ENCODE measurements around the gene FRMD5. TPM values are rescaled to one million over a fixed set of nuclear protein-coding genes. Genes with fewer than 3 reads are reported as not detected.
"Not testable (repeated sequence)": the region's sequence is repeated elsewhere in the genome, so short reads cannot be mapped to it uniquely, and the experiment has no call there.

FRMD5 gene
- total RNA-seq, 1 donor from 2014 or later, result 7.8 TPM

GRCh38 chr15:44009038-44009437 is 186.0 kb downstream of the FRMD5 start:
- TF ChIP-seq, protein P1, sequence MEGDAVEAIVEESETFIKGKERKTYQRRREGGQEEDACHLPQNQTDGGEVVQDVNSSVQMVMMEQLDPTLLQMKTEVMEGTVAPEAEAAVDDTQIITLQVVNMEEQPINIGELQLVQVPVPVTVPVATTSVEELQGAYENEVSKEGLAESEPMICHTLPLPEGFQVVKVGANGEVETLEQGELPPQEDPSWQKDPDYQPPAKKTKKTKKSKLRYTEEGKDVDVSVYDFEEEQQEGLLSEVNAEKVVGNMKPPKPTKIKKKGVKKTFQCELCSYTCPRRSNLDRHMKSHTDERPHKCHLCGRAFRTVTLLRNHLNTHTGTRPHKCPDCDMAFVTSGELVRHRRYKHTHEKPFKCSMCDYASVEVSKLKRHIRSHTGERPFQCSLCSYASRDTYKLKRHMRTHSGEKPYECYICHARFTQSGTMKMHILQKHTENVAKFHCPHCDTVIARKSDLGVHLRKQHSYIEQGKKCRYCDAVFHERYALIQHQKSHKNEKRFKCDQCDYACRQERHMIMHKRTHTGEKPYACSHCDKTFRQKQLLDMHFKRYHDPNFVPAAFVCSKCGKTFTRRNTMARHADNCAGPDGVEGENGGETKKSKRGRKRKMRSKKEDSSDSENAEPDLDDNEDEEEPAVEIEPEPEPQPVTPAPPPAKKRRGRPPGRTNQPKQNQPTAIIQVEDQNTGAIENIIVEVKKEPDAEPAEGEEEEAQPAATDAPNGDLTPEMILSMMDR (IDR thresholded peaks at IDR 0.05; ENCODE audit: unreplicated experiment), result no peak
- Mint-ChIP-seq H3K27me3 (no peaks in the 10 kb centered on the region), H3K36me3 (ENCODE audit: insufficient read depth) (no peaks in the 10 kb centered on the region), H3K4me1 (ENCODE audit: low read depth) (peaks cover 2% of the 10 kb centered on the region), H3K27ac (no peak overlapping the region), H3K4me3 (ENCODE audit: low read depth) (no peak overlapping the region), H3K9me3 (ENCODE audit: low read depth) (no peaks in the 10 kb centered on the region)
- no peak for DNase-seq (ENCODE audit: low spot score, unreplicated experiment)

GRCh38 chr15:44000248-44000647 is 194.8 kb downstream of the FRMD5 start:
- not testable (repeated sequence) for H3K27ac Mint-ChIP-seq; DNase-seq (ENCODE audit: low spot score, unreplicated experiment); H3K27me3 Mint-ChIP-seq; H3K36me3 Mint-ChIP-seq (ENCODE audit: insufficient read depth); H3K4me1 Mint-ChIP-seq (ENCODE audit: low read depth); H3K9me3 Mint-ChIP-seq (ENCODE audit: low read depth); H3K4me3 Mint-ChIP-seq (ENCODE audit: low read depth)

- DNase-seq (ENCODE audit: low spot score, unreplicated experiment), result no peak
- Mint-ChIP-seq H3K27me3 (no peaks in the 10 kb centered on the region), H3K27ac (no peak overlapping the region), H3K36me3 (ENCODE audit: insufficient read depth) (no peaks in the 10 kb centered on the region), H3K4me3 (ENCODE audit: low read depth) (no peak overlapping the region), H3K4me1 (ENCODE audit: low read depth) (peaks cover 7% of the 10 kb centered on the region), H3K9me3 (ENCODE audit: low read depth) (no peaks in the 10 kb centered on the region)
- TF ChIP-seq, protein P1 (IDR thresholded peaks at IDR 0.05; ENCODE audit: unreplicated experiment), result no peak
Measured at GRCh38 chr15:43998607-43999006, 196.5 kb downstream of the FRMD5 start.

GRCh38 chr15:43991206-43991605 is 203.9 kb downstream of the FRMD5 start:
- no peak overlapping the region for H3K4me3 Mint-ChIP-seq (ENCODE audit: low read depth)
- no peak overlapping the region for H3K27ac Mint-ChIP-seq
- TF ChIP-seq, protein P1 (IDR thresholded peaks at IDR 0.05; ENCODE audit: unreplicated experiment), result no peak

DNA sequence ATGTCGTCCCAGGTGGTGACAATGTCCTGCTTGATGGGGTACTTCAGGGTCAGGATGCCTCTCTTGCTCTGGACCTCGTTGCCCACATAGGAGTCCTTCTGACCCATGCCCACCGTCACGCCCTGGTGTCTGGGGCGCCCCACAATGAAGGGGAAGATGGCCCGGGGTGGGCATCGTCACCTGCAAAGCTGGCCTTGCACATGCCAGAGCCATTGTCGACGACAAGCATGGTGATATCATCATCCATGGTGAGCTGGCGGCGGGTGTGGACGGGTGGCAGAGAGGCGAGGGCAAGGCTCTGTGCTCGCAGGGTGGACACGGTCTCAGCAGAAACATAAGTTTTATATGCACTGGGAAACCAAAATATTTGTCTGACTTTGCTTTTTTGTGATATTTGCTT is 205.1 kb downstream of the FRMD5 start:
- TF ChIP-seq, protein P1 (IDR thresholded peaks at IDR 0.05; ENCODE audit: unreplicated experiment), result no peak
- H3K36me3 Mint-ChIP-seq (ENCODE audit: insufficient read depth), result no peaks in the 10 kb centered on the region
- no peaks in the 10 kb centered on the region for H3K27me3 Mint-ChIP-seq
- H3K27ac Mint-ChIP-seq, result no peak overlapping the region
- H3K4me3 Mint-ChIP-seq (ENCODE audit: low read depth), result no peak overlapping the region
- H3K4me1 Mint-ChIP-seq (ENCODE audit: low read depth), result no peaks in the 10 kb centered on the region
- H3K9me3 Mint-ChIP-seq (ENCODE audit: low read depth), result no peaks in the 10 kb centered on the region
- no peak for DNase-seq (ENCODE audit: low spot score, unreplicated experiment)

More at GRCh38 chr15:43991206-43991605, 203.9 kb downstream of the FRMD5 start:
- no peaks in the 10 kb centered on the region for H3K27me3 Mint-ChIP-seq
- H3K9me3 Mint-ChIP-seq (ENCODE audit: low read depth), result no peaks in the 10 kb centered on the region
- no peaks in the 10 kb centered on the region for H3K4me1 Mint-ChIP-seq (ENCODE audit: low read depth)
- no peak for DNase-seq (ENCODE audit: low spot score, unreplicated experiment)
- no peaks in the 10 kb centered on the region for H3K36me3 Mint-ChIP-seq (ENCODE audit: insufficient read depth)

- Mint-ChIP-seq H3K4me3 (ENCODE audit: low read depth) (no peak overlapping the region), H3K27me3 (no peaks in the 10 kb centered on the region), H3K4me1 (ENCODE audit: low read depth) (no peaks in the 10 kb centered on the region), H3K9me3 (ENCODE audit: low read depth) (no peaks in the 10 kb centered on the region), H3K36me3 (ENCODE audit: insufficient read depth) (no peaks in the 10 kb centered on the region), H3K27ac (no peak overlapping the region)
- TF ChIP-seq, protein P1 (IDR thresholded peaks at IDR 0.05; ENCODE audit: unreplicated experiment), result no peak
- no peak for DNase-seq (ENCODE audit: low spot score, unreplicated experiment)
Measured at GRCh38 chr15:43988900-43989299, 206.2 kb downstream of the FRMD5 start.
